A172 (cell line): ENCODE data around the gene CAPNS2. TPM values are rescaled to one million over a fixed set of nuclear protein-coding genes. Genes with fewer than 3 reads are reported as not detected.

Experiments
- DNase-seq: peaks from one replicate; pipeline ENCODE4 v3.0.0-alpha.2; 2015; ENCODE audit warnings: low spot score
- total RNA-seq: library from RNA; depleted of rRNA; stranded (reverse); fragments of >200 nt; shearing (Covaris generic); gene quantifications from 2 replicates; pipeline ENCODE4 v1.2.3, GENCODE V29; 2014; rRNA removed

The CAPNS2 gene
- total RNA-seq = 0.22 TPM in 1 of 2 replicates, not detected in the other

DNA sequence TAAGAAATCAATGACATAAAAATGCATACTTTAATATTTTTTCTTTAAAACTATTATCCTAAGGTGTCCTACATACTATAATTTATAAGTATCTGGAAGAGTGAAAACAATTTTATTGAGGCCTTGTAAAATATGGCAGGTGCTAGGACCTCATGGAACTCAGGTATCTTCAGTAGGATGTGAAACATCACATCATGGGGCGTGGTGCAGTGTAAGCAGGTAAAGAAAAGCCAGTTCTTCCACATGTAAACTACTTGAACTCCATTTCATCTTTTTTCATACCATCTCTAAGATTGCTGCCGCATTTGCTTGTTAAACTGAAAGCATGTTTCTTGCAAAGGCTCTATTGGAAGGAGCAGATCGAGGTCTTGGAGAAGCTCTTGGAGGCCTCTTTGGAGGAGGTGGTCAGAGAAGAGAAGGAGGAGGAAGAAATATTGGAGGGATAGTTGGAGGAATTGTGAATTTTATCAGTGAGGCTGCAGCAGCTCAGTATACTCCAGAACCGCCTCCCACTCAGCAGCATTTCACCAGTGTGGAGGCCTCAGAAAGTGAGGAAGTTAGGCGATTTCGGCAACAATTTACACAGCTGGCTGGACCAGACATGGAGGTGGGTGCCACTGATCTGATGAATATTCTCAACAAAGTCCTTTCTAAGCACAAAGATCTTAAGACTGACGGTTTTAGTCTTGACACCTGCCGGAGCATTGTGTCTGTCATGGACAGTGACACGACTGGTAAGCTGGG is at the start of gene CAPNS2:
Gene CAPNS2, plus strand, starts transcription at position 253 of the 744 bp plus-strand sequence. Its CDS starts 73 bp downstream, at position 326.
- DNase-seq = no peak

DNA sequence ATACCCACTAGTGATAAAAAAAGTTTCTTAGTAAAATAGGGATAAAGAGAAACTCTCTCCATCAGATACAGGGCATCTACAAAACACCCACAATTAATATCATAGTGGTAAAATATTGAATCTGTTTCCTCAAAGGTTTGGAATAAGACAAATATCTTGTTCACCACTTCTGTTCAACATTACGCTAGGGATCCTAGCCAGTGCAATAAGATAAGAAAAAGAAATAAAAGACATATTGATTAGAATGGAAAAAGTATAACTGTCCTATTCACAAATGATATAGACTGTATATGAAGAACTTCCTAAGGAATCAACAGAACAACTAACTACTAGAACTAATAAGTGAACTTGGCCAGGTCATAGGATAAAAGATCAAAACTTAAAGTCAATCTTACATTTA is 44.7 kb upstream of the CAPNS2 start:
- no peak for DNase-seq

DNA sequence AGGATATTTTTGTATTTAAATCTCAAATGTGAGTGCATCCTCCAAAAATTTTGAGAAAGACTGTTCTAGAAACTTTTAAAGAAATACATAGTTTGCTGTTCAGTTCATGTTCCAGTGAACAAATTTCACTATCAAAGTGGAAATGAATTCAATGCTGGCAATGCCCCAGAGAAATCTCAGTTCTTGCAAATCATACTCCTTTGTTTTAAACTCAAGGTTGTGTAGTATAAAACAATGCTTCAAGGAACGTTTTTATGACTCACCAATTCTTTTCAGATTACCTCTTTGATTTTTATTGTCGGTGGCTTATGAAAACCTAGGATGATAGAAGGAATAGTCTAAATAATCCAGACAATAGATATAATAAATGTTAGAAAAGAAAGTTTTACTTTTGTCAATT is 40.0 kb upstream of the CAPNS2 start:
- no peak for DNase-seq

DNA sequence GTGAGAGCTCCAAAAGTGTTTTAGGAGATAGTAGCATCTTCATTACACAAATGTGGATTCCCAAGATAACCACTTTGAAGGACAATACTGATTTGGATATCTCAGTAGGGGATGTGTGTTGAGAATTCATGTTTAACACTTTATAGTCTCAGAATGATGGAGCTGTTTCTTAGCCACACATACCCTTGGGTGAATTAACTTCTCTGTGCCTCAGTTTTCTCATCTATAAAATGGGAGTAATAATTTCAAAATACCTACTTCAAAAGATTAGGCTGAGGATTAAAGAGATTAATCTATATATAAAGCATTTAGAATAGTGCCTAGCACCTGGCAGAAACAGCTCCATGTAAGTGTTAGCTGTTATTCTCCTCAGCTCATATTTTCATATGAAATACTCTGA is 38.6 kb upstream of the CAPNS2 start:
- no peak for DNase-seq

DNA sequence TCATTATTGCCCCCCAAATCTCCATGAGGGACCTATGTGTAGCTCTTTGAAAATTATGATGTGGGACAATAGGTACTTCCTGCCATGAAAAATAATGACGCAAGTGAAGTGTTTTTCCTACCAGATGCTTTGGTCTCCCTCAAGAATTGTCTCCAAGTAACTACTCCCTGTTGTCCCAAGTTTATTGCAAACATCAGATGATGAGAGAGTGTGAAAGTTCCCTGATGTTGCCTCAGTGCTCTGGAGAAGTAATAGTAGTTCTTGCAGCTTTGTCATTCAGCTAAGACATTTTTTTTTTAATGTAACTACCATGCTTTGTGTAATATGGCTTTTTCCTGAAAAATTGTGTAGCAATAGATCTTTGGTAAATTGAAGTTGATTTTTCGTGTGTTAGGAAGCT is 37.5 kb upstream of the CAPNS2 start:
- DNase-seq = no peak

DNA sequence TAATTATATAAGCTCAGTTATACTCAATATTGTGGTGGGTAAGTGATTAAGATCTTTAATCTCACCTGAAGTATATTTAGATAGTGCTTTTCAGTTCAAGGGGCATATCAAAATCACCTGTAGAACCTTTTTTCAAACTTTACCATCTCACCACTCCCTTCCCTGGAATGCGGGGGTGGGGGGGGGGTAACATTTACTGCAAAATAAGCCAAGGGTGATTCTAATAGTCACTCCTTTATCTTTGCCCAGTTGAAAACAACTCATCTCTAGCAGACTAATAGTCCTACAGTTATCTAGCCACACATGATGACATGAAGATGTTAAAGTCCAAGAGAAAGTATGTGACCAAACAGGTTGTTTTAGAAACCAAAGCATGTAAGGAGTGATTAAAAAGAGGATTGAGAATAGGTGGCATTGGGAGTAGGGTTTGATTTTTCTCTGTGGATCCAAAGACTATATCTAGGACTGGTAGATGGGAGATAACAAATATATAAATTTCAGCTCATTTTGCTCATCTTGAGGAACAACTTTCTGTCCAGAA is 36.1 kb upstream of the CAPNS2 start:
- DNase-seq = no peak

DNA sequence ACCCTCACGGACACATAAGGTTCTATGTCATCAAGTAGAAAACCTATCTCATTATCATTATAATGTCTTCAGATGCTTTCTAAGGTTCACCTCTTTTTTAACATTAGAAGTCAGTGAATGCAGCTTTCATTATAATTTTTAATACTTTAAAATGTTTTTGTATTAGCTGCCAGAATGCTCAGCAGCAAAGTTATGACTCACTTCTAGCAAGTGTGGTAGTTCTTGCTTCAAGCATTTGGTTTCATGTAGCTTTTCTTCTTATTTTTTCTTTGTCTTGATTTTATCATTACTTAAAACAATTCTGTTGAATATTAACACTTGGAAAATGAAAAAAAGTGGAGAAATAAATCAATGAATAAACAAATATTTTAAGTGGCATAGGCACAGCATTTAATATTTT is 34.3 kb upstream of the CAPNS2 start:
- no peak for DNase-seq

DNA sequence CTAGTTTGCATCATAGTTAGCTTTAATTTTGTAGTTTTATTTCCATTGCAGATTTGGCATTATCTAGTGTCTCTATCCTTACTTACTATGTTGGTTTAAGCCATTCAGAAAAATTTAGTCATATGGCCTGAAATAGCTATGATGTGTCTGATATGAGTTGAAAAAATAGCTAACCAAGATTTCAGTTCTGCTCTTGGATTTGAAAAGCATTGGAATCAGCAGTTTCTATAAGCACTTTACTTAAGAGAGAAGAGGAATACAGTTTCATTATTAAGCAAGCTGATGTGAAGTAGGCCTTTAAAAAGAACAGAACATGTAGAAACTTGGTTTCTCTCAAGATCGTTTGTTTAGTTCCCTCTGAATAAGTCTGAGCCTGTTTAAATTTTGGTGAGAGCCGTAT is 31.7 kb upstream of the CAPNS2 start:
- no peak for DNase-seq

DNA sequence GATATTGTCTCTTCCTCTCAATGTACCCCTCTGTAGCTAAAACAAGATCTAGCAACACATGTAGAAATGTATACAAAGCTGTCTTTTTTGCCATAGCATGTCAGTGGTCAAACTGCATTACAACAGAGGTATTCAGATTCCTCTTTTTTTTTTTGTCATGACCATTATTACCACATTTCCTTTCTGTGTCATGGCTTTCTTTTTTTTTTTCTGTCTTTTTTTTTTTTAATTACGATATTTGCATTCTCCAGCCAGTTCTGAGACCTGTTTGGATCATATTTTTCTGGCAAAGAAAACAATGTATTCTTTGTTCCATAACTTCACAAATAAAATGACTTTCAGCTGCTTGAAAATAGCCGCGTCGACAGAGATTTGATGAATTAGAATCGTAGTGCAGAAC is 27.4 kb upstream of the CAPNS2 start:
- no peak for DNase-seq

DNA sequence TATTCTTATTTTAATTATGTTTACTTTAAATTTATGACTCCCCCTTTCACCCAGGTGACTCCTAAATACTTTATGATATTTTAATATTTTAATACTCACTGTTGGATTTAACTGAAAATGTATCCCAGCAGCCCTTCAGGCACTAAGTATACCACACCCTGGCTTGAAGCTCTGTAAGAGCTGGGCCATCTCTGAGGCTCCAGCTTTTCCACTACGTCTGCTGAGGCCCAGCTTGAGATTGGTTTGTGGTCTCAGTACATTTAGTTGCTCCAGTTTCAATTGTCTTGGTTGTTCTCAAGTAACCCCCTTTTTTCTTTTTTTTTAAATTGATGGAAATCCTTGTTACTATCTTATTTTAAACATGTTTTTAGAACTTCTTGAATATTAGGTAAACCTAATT is 27.0 kb upstream of the CAPNS2 start:
- DNase-seq = no peak

DNA sequence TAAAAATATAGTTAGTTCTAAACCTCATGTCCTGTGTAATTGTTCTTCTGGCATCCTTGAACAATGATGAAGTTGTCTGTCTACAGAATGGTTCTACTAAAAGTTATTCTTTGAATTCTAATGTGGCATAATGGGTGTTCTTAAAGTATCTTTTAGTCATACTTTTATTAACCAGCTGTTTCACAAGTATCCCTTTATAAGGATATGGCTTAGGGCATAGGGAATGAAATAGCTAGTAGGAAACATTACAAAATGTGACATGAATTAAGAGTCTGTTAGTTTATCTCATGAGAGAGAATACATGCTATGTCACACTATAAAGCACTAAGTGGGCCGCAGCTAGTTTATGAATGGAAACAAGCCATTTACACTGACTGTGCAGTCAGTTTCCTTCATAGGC is 26.3 kb upstream of the CAPNS2 start:
- DNase-seq = no peak

DNA sequence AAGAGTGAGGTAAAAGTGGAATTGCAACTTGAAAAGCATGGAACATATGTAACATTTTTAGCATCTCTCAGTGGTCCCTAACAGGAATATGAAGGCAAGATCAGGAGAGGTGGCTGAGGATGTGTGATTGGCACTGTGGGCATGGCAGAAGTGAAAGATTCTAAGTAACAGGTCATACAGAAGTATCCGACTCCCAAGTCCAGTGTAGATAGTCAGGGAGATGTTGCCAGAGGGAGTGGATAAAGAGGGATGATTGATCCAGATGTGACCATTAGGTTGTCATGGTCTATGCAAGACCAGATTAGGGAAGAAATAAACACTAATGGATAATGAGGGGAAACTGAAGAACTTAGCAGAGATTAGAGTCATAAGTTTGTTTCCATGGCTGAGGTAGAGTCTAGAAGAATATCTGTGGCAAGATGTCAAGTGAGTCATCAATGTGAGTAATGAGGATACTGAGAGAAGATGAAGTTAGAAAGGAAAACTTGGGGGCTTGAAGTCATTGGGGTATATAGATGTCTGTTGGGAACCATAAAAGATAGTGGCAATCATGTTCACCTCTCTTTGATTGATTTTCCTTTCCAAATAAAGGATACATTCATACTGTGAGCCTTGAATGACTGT is 23.9 kb upstream of the CAPNS2 start:
- peak; percentile 69 for DNase-seq

DNA sequence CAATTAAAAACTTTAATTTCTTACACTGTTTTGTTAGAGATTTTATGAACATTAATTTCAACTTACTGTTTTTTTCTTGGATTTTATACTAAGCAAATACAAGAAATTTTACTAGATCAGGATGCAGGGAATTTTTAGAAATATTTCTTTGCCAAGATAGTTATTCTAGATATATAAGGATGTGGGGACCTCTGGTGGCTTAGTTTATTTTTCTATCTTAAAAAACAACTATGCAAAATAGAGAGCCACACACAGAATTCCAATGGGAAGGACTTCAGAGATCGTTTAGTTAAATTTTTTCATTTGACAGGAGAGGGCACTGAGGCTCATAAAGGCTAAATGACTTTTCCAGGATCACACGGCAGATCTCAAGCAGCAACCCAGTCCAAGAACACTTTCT is 23.0 kb upstream of the CAPNS2 start:
- peak; percentile 46 for DNase-seq

DNA sequence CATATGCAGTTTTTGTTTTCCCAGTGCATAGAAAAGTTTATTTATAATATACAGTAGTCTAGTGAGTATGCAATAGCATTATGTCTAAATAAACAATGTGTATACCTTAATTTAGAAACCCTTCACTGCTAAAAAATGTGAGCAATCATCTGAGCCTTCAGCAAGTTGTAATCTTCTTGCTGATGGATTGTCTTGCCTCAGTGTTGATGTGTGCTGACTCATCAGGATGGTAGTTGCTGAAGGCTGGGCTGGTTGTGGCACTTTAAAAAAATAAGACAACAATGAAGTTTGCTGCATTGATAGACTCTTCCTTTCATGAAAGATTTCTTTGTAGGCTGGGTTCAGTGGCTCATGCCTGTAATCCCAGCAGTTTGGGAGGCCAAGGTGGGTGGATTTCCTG is 13.9 kb upstream of the CAPNS2 start:
- peak; percentile 82 for DNase-seq

DNA sequence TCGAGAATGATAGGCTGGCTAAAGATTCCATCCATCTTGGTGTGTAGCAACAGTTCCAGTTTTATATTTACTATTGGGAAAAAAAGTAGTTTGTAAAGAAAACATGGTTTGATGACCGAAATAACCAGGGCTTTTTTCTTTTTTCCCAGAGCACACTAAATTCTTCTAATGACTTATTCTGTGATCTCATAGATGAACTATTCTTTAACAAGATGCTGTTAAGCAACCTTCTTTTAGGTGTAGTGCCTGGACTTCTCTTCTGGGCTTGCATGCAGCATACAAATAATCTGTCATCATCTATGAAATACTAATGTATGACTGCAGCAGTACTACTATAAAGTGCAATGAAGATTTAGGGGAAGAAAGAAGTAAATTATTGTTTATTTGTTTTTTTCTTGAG is 11.0 kb upstream of the CAPNS2 start:
- DNase-seq = no peak

DNA sequence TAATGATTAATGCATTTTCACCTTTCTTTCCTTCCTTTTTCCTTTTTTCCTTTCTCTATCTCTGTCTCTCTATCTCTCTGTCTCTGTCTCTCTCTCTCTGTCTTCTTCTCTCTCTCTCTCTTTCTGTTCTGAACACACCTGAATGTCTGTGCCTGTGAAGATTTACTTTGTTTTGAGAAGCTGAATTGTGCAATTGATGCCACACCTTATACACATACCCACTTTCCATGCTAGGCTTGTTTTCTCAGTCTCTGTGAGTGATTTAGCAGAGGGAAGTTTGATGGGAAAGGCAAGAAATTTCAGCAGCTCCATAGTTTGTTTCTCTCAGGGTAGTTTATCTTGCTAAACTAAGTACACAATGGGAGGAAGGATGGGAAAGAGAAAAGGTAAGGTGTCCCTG is 9.3 kb upstream of the CAPNS2 start:
- no peak for DNase-seq

DNA sequence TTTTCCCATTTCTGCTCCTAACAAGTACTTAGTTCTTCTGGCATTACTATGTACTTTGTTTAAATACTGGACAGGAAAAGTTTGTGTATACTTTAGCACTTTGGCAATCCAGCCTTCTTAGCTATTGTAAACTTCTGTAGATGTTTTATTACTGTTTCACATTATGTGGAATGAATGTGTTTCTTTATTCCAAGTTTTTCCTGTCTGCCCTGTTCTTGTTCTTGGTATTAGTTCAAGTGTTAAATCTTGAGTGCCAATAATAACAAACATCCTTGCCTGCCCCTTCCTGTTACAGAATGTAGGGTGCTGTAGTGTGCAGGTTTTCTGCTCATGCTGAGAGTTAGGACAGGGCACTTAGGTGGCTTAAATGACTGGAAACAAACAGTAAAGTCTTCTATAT is 7.3 kb upstream of the CAPNS2 start:
- DNase-seq = no peak

DNA sequence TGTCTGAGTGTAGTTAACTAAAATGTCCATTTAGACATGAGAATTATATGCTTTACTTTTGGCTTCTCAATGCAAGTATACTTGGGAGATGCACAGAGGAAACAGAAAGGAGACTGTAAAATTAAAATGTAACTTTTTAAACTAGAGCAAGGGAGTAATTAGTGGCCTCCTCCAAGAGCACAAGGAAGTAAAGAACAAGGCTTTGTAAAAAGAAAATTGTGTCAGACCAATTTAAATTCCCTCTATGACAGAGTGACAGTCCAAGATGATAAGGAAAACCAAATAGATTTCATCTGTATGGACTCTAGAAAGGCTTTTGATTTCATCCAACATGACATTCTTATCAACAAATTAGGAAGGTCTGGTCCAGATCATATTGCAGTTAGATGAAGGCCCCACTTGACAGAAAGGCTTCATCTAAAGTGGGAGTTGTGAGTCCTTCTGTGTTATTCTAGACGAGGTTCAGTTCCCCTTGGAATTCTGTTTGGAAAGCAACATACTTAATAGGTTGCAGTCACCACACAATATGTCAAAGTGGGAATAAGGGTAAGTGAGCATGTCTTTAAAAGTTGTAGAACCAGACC is 6.5 kb upstream of the CAPNS2 start:
- DNase-seq = no peak

DNA sequence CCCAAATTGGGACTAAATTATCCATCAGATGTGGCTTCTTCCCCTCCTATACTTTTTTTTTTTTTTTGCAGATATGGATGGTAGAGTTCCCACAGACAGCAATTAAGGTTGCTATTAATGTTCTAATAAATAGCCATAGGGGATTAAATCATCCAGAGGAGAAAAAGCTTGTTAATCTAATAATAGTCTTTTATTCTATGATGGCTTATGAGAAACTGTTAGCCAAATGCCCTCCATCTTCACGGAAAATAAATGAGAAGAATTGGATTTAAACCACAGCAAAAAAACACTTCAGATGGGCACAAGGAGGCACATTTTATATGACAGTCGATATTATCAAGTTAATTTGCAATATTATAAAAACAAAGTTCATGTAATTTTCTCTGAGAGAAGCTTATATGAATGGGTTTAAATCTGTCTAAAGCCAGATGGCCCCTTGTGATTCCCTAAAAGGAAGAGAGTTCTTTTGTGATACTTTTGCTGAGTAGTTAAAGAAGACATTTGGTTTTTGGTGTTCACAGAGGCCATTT is 5.1 kb upstream of the CAPNS2 start:
- no peak for DNase-seq

DNA sequence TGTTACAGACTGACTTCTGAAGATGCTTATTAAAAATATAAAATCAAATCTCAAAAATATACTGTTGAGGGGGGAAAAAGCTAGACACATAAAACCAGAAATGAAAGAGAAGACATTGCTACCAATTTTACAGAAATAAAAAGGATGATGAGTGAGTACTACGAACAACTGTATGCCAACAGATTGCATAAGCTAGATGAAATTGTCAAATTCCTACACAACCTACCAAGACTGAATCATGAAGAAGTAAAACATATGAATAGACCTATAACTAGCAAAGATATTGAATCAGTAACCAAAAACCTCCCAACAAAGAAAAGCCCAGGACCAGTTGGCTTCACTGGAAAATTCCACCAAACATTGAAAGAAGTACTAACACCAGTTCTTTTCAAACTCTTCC is 3.5 kb upstream of the CAPNS2 start:
- no peak for DNase-seq

DNA sequence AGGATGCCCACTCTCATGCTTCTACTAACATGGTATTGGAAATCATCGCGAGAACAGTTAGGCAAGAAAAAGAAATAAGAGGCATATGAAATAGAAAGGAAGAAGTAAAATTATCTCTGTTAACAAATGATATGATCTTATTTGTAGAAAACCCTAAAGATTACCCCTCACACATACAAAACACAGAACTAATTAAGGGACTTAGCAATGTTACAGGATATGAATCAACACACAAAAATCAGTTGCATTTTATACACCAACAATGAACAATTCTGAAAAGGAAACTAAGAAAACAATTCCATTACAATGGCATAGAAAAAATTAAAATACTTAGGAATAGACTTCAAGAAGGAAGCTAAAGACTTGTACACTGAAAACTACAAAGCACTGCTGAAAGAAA is 2.7 kb upstream of the CAPNS2 start:
- no peak for DNase-seq

DNA sequence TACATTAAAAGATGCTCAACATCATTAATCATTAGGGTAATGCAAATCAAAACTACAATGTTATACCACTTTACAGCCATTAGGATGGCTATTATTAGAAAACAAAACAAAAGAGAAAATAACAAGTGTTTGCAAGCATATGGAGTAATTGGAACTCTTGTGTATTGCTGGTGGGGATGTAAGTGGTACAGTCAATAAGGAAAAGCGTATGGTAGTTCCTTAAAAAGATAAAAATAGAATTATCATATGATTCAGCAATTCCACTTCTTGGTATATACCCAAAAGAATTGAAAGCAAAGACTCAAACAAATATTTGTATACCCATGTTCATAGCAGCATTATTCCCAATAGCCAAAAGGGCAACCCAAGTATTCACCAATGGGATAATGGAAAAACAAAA is 1.4 kb upstream of the CAPNS2 start:
- DNase-seq = no peak

DNA sequence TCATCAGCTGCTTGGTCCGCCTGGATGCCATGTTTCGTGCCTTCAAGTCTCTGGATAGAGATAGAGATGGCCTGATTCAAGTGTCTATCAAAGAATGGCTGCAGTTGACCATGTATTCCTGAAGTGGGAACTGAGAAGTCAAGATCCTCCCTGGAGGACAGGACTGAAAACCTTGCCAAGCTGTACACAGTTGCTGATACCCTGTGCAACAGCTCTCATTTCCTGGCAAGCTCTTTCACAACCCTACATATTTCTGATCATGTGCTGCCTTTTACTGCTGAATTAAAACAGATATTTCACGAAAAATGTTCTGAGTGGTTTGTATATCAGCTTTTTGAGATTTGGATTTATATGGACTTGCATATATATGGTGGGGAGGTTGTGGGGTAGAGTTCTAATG is 898 bp downstream of the CAPNS2 start:
- DNase-seq = no peak
